Cerebellar cortex (tissue), 1 donor: ENCODE measurements around the gene CCL4.
"Not testable (repeated sequence)": the region's sequence is repeated elsewhere in the genome, so short reads cannot be mapped to it uniquely, and the experiment has no call there.

Experiments used
- DNase-seq: peaks from one replicate; pipeline ENCODE4 v3.0.0-alpha.2; 2015; ENCODE audit warnings: low spot score

The CCL4 gene

GRCh38 chr17:36087897-36088572 lies 15.6 kb upstream of the CCL4 start:
- not testable (repeated sequence) for DNase-seq

DNA sequence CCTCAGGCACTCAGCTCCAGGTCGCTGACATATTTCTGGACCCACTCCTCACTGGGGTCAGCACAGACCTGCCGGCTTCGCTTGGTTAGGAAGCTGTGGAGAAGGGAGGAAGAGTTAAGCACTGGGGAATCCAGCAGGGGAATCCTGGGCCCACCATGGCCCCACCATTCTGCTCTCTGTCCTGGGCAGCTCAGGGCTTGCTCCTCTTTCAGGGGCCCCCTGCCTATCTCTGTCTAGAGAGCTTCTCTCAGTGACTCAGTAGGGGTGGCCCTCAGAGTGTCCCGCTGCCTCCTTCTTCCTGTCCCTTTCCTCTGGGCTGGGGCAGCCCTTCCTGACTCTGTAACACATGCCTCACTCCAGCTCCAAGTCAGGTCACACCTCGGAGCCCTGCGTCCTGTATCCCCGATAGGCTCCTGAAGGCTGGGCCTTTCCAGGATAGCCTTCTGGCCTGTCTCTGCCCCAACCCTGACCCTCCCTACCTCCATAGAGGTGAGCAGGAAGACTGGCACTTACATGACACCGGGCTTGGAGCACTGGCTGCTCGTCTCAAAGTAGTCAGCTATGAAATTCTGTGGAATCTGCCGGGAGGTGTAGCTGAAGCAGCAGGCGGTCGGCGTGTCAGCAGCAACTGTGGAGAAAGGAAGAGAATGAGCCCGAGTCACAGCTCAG lies 14.8 kb upstream of the CCL4 start:
- DNase-seq: no peak

DNA sequence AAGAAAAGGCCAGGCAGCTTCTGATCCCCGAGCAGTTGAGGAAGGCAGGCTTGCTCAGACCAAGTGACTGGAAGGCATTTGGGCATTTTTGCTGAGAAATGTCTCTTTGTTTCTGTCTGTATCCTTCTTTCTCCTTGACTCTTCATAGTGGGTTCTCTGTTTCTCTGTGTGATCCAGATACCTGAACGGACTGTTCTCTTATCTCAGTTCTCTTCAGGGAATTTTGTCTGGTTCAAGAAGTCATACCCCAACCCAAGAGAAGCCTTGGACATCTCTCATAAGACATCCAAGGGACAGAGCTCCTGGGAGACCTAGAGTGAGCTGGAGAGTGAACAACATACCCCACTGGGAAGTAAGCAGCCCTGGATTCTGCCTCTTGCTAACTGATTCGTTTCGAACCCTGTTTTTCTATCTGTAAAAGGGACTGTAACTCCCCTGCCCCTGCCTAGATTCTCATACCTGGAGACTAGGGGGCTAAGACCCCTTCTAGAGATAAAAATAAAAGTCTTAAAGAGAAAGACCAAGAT lies 14.2 kb upstream of the CCL4 start:
- no peak for DNase-seq

GRCh38 chr17:36089888-36090836 lies 13.5 kb upstream of the CCL4 start, which contains the start of gene CCL3:
Gene CCL3, minus strand, starts transcription at chr17:36090143. Its CDS starts 85 bp downstream, at chr17:36090058.
- DNase-seq: no peak

- no peak for DNase-seq
Measured at GRCh38 chr17:36092230-36092629, 11.4 kb upstream of the CCL4 start.

- not testable (repeated sequence) for DNase-seq
Measured at GRCh38 chr17:36092715-36093114, 10.9 kb upstream of the CCL4 start.

DNA sequence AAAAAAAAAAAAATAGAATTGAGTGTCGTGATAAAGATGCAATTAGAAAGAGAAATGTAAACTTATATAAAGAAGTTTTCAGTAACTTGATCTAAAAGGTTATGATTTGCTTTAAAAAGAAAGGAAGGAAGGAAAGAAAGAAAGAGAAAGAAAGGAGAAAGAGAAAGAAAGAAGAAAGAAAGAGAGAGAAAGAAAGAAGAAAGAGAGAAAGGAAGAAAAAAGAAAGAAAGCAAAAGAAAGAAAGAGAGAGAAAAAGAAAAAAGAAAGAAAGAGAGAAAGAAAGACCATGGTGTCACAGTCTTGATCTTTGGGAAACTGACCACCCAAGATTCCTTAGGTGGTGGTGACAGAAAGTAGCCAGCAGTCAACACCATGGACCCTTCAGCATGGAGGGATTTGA lies 9.4 kb upstream of the CCL4 start:
- DNase-seq: no peak

- DNase-seq: no peak
Measured at GRCh38 chr17:36094746-36095145, 8.9 kb upstream of the CCL4 start.

- DNase-seq: no peak
Measured at GRCh38 chr17:36095992-36096391, 7.6 kb upstream of the CCL4 start.

GRCh38 chr17:36099004-36099403 lies 4.6 kb upstream of the CCL4 start:
- not testable (repeated sequence) for DNase-seq

GRCh38 chr17:36104246-36104645 lies 619 bp downstream of the CCL4 start:
- DNase-seq: not testable (repeated sequence)

- no peak for DNase-seq
Measured at GRCh38 chr17:36104701-36105181, 1.1 kb downstream of the CCL4 start.

- no peak for DNase-seq
Measured at GRCh38 chr17:36105781-36106492, 2.3 kb downstream of the CCL4 start.

GRCh38 chr17:36106493-36106835 lies 2.8 kb downstream of the CCL4 start:
- DNase-seq: no peak

GRCh38 chr17:36107660-36108059 lies 4.0 kb downstream of the CCL4 start:
- no peak for DNase-seq

GRCh38 chr17:36108265-36108664 lies 4.6 kb downstream of the CCL4 start:
- not testable (repeated sequence) for DNase-seq

DNA sequence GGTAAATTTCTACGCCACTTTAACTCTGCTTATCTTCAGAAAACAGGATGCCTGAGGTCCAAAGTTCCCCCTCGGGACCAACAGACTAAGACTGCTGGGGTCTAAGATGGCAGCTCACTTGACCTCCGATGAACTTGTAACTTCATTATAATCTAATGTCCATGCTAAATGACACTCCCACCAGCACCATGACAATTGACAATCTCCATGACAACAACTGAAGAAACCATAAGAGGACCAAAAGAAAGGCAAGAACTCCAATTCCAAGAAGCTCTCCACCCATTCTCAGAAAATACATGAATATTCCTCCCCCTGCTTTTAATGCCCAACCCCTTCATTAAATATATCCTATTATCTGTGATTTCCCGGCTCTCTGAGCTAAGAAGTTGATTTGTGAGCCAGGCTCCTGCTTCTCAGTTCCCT lies 7.5 kb downstream of the CCL4 start:
- DNase-seq: no peak

DNA sequence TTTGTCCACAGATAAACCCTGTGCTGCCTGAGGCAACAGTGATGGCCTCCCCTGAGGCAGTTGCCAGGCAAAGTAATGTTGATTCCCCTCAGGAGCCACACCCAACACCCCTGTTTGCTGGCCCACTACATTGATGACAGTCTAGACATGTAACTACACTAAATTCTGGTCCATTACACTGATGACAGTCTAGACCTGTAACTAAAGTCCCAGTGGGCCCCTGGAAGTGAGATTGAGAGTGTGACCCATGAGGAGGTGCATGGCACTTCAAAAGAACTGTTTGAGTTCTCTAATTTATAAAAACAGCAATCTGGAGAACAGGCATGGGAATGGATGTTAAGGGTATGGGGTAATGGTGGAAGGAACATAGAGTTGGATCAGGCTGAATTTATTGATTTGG lies 8.9 kb downstream of the CCL4 start:
- no peak for DNase-seq

GRCh38 chr17:36113131-36113530 lies 9.5 kb downstream of the CCL4 start:
- not testable (repeated sequence) for DNase-seq

GRCh38 chr17:36114971-36115648 lies 11.5 kb downstream of the CCL4 start:
- DNase-seq: not testable (repeated sequence)

DNA sequence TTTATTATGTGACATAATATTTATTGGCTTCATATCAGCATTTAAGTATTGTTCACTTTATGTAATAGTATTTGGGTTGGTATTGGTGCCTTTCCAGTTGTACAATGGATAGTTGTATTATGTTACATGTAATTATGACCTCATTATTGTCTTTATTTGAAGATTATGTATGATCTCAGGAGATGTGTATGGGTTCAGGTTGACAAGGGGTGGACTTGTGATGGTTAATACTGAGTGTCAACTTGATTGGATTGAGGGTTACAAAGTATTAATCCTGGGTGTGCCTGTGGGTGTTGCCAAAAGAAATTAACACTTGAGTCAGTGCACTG lies 12.0 kb downstream of the CCL4 start:
- not testable (repeated sequence) for DNase-seq
